Measurements from ENCODE around the gene PXT1. TPM values are rescaled to one million over a fixed set of nuclear protein-coding genes. Genes with fewer than 3 reads are reported as not detected.

The PXT1 gene
- total and polyA plus RNA-seq, 9 of the 15 experiments (the other 6 are each of a cell fraction or from before 2014, with no cell fraction given): 0.09 to 0.11 (median 0.10) TPM; not detected in 5

DNA sequence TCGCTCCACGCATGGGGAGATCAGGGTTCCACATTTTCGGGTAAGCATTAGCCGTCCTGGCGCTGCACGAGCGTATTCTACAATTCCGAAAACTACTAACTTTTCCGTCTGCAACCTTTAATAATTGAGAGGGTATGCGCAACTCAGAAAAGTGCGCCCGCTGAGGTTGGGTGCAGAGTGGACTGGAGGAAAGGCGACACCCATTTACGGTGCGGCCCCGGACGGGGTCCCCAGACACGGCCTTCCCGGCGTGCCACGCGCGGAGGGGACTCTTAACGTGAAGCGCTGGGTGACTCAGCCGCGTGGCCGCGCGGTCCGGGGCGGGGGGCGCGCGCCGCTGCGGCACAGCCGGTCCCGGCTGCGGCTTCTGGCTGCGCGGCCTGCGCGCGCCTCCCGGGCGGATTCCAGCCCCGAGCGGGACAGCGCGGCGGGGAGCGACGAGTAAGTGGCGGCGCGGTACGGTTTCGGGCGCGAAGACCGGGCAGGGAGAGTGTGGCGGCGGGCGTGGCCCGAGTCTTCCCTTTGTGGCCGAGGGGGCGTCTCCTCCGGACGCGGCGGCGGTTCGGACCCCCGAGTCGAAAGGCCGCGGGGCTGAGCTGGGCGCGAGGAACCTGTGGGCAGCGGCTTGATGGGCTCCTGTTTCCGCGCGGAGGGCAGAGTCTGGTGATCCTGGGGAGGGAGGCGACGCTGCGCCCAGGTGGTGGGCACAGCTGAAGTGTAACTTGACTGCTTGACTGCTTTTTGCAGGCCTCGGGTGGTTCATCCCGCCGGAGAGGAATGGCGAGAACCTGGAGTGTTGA, at the start of gene PXT1, which contains the start of gene KCTD20 (continued):
- TF ChIP-seq, protein P1, sequence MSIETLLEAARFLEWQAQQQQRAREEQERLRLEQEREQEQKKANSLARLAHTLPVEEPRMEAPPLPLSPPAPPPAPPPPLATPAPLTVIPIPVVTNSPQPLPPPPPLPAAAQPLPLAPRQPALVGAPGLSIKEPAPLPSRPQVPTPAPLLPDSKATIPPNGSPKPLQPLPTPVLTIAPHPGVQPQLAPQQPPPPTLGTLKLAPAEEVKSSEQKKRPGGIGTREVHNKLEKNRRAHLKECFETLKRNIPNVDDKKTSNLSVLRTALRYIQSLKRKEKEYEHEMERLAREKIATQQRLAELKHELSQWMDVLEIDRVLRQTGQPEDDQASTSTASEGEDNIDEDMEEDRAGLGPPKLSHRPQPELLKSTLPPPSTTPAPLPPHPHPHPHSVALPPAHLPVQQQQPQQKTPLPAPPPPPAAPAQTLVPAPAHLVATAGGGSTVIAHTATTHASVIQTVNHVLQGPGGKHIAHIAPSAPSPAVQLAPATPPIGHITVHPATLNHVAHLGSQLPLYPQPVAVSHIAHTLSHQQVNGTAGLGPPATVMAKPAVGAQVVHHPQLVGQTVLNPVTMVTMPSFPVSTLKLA (conservative IDR thresholded peaks at IDR 0.05): peak; percentile 65 to 91; a peak in 3 of 4 replicates
- TF ChIP-seq PCBP2 (IDR thresholded peaks at IDR 0.05; ENCODE audit: low read depth, low read length, poor library complexity, severe bottlenecking) (no peak), CXXC5 (CRISPR knock-in tag; IDR thresholded peaks at IDR 0.05) (peak; percentile 98), MED1 (CRISPR knock-in tag; IDR thresholded peaks at IDR 0.05; ENCODE audit: borderline replicate concordance) (no peak), TEAD4 (IDR thresholded peaks at IDR 0.05; ENCODE audit: low read length) (peak; percentile 55; the same call in 1 of the 2 replicates), TEAD4 (CRISPR knock-in tag; IDR thresholded peaks at IDR 0.05; ENCODE audit: borderline replicate concordance) (no peak), ZNF384 (IDR thresholded peaks at IDR 0.05; ENCODE audit: low read depth, low read length) (0 out of 2 replicates have a peak, but pooled peaks have one; percentile 22), ZNF224 (CRISPR knock-in tag; IDR thresholded peaks at IDR 0.05) (no peak), XRCC4 (IDR thresholded peaks at IDR 0.05; ENCODE audit: extremely low read depth, insufficient read depth, insufficient read length) (no peak), STAT5A (IDR thresholded peaks at IDR 0.05; ENCODE audit: borderline replicate concordance, low read length) (peak; percentile 28; the same call in 1 of the 2 replicates)
- TF ChIP-seq, protein P2, sequence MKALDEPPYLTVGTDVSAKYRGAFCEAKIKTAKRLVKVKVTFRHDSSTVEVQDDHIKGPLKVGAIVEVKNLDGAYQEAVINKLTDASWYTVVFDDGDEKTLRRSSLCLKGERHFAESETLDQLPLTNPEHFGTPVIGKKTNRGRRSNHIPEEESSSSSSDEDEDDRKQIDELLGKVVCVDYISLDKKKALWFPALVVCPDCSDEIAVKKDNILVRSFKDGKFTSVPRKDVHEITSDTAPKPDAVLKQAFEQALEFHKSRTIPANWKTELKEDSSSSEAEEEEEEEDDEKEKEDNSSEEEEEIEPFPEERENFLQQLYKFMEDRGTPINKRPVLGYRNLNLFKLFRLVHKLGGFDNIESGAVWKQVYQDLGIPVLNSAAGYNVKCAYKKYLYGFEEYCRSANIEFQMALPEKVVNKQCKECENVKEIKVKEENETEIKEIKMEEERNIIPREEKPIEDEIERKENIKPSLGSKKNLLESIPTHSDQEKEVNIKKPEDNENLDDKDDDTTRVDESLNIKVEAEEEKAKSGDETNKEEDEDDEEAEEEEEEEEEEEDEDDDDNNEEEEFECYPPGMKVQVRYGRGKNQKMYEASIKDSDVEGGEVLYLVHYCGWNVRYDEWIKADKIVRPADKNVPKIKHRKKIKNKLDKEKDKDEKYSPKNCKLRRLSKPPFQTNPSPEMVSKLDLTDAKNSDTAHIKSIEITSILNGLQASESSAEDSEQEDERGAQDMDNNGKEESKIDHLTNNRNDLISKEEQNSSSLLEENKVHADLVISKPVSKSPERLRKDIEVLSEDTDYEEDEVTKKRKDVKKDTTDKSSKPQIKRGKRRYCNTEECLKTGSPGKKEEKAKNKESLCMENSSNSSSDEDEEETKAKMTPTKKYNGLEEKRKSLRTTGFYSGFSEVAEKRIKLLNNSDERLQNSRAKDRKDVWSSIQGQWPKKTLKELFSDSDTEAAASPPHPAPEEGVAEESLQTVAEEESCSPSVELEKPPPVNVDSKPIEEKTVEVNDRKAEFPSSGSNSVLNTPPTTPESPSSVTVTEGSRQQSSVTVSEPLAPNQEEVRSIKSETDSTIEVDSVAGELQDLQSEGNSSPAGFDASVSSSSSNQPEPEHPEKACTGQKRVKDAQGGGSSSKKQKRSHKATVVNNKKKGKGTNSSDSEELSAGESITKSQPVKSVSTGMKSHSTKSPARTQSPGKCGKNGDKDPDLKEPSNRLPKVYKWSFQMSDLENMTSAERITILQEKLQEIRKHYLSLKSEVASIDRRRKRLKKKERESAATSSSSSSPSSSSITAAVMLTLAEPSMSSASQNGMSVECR (CRISPR knock-in tag; IDR thresholded peaks at IDR 0.05): no peak; the same call in 1 of the 2 replicates
- TF ChIP-seq, protein P3, sequence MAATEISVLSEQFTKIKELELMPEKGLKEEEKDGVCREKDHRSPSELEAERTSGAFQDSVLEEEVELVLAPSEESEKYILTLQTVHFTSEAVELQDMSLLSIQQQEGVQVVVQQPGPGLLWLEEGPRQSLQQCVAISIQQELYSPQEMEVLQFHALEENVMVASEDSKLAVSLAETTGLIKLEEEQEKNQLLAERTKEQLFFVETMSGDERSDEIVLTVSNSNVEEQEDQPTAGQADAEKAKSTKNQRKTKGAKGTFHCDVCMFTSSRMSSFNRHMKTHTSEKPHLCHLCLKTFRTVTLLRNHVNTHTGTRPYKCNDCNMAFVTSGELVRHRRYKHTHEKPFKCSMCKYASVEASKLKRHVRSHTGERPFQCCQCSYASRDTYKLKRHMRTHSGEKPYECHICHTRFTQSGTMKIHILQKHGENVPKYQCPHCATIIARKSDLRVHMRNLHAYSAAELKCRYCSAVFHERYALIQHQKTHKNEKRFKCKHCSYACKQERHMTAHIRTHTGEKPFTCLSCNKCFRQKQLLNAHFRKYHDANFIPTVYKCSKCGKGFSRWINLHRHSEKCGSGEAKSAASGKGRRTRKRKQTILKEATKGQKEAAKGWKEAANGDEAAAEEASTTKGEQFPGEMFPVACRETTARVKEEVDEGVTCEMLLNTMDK (IDR thresholded peaks at IDR 0.05; ENCODE audit: borderline replicate concordance, insufficient read depth, low read depth, low read length, poor library complexity, severe bottlenecking): peak; percentile 46
- TF ChIP-seq, protein P4, sequence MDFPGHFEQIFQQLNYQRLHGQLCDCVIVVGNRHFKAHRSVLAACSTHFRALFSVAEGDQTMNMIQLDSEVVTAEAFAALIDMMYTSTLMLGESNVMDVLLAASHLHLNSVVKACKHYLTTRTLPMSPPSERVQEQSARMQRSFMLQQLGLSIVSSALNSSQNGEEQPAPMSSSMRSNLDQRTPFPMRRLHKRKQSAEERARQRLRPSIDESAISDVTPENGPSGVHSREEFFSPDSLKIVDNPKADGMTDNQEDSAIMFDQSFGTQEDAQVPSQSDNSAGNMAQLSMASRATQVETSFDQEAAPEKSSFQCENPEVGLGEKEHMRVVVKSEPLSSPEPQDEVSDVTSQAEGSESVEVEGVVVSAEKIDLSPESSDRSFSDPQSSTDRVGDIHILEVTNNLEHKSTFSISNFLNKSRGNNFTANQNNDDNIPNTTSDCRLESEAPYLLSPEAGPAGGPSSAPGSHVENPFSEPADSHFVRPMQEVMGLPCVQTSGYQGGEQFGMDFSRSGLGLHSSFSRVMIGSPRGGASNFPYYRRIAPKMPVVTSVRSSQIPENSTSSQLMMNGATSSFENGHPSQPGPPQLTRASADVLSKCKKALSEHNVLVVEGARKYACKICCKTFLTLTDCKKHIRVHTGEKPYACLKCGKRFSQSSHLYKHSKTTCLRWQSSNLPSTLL (IDR thresholded peaks at IDR 0.05): no peak
- TF ChIP-seq, protein P5, sequence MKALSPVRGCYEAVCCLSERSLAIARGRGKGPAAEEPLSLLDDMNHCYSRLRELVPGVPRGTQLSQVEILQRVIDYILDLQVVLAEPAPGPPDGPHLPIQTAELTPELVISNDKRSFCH (CRISPR knock-in tag; IDR thresholded peaks at IDR 0.05): no peak
- TF ChIP-seq, protein P5 (tag; IDR thresholded peaks at IDR 0.05): peak; percentile 84
